KOPT-K1 (cell line): Measurements from ENCODE around the gene C1S.
"Not testable (repeated sequence)": the region's sequence is repeated elsewhere in the genome, so short reads cannot be mapped to it uniquely, and the experiment has no call there.

Source experiments
- H3K27ac ChIP-seq: fragments of 200-600 bp; sonication (generic); 2 replicates; pipeline ENCODE4 v1.5.1; 2016; ENCODE audit warnings: antibody characterized with exemption, mild to moderate bottlenecking, low read depth, low read length; ENCODE audit not compliant: poor library complexity, severe bottlenecking
- H3K36me3 ChIP-seq: fragments of 200-600 bp; sonication (generic); 2 replicates; pipeline ENCODE4 v1.5.1; 2017; ENCODE audit warnings: antibody characterized with exemption, mild to moderate bottlenecking, low read length, moderate library complexity; ENCODE audit not compliant: insufficient read depth
- H3K9me3 ChIP-seq: fragments of 200-600 bp; sonication (generic); 2 replicates; pipeline ENCODE4 v1.5.1; 2017; ENCODE audit warnings: antibody characterized with exemption, low read length, mild to moderate bottlenecking; ENCODE audit not compliant: insufficient read depth, poor library complexity, severe bottlenecking

C1S gene

GRCh38 chr12:7060353-7060954, at the start of gene C1S:
TSS of gene C1S (plus strand) at chr12:7060718. CDS start at chr12:7061913, 1,195 bp downstream.
- Histone ChIP-seq H3K36me3 (no peaks in the 10 kb centered on the region), H3K27ac (no peak within 1 kb of the TSS), H3K9me3 (no peaks in the 10 kb centered on the region)

DNA sequence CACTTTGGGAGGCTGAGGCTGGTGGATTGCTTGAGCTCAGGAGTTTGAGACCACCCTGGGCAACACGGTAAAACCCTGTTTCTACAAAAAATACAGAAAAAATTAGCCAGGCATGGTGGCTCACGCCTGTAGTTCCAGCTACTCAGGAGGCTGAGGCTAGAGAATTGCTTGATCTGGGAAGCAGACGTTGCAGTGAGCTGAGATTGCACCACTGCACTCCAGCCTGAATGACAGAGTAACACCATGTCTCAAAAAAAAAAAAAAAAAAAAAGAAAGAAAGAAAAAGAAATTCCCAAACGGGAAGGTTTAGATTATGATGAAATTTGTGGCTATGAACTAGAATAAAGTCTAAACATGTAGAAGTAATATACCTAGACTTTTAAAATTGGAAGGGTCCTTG, 49.1 kb upstream of the C1S start:
- not testable (repeated sequence) for H3K9me3 ChIP-seq, H3K27ac ChIP-seq
- peaks cover 74% of the 10 kb centered on the region for H3K36me3 ChIP-seq

GRCh38 chr12:7012024-7012607, 48.4 kb upstream of the C1S start:
- no peaks in the 10 kb centered on the region for H3K9me3 ChIP-seq
- H3K27ac ChIP-seq = no peak overlapping the region
- peaks cover 67% of the 10 kb centered on the region for H3K36me3 ChIP-seq

- no peak overlapping the region for H3K27ac ChIP-seq
- H3K9me3 ChIP-seq = no peaks in the 10 kb centered on the region
- peaks cover 58% of the 10 kb centered on the region for H3K36me3 ChIP-seq
Measured at GRCh38 chr12:7013101-7013500, 47.4 kb upstream of the C1S start.

DNA sequence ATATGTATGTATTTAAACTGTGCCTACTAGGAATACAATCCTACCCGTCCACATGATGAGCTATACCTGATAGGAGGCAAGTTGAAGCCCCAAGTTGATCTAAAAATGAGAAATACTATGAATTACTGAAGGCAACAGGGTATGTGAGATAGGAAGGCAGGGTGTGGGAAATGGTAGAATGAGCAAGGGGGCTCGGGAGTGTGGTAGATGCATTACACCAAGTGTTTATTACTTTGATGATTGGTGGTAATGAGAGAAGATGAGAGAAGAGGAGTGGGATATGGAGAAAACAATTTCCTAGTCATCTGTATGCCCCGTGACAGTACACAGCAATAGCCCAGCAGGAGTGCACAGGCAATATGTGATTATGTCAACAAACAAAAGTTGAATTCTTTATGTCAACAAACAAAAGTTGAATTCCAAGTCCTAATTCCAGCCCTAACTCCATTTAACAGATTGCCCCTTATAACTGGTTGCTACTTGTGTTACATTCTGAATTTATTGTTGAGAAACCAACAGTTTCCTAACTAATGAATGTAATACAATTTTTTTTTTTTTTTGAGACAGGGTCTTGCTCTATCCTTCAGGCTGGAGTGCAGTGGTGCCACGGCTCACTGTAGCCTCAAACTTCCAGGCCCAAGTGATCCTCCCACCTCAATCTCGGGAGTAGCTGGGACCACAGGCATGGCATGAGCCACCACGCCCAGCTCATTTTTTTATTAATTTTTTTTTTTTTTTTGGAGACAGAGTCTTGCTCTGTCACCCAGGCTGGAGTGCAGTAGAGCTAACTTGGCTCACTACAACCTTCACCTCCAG, 44.8 kb upstream of the C1S start:
- no peak overlapping the region for H3K27ac ChIP-seq
- H3K9me3 ChIP-seq = no peaks in the 10 kb centered on the region
- peaks cover 39% of the 10 kb centered on the region for H3K36me3 ChIP-seq

DNA sequence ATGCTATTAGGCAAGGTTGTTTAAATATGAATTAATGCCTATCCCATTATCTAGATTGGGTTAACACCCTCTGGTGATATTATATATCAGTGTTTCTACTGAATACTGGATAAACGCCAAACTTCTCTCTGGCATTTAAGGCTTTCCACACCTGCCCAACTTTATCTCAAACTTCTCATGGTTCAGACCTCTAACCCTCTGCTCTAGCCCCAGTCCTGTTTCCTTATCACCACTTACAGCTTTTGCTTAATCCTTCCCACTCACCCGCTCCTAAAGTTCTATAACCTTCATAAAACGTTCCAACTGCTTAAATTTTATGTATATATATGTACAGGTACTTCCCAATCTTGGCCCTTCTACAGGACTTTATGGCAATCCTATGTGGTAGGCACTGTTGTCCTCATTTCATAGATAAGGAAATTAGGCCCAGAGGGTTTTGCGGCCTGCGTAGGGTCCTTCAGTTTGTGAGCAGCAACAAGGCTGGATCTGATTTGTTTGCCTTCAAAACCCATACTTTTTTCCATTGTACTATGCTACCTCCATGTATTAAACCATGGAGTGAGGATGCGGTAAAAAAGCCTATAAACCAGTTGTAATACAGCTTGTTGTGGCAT, 43.5 kb upstream of the C1S start:
- no peaks in the 10 kb centered on the region for H3K9me3 ChIP-seq
- H3K27ac ChIP-seq = no peak overlapping the region
- H3K36me3 ChIP-seq = peaks cover 35% of the 10 kb centered on the region

GRCh38 chr12:7017870-7018349, 42.6 kb upstream of the C1S start:
- Histone ChIP-seq H3K27ac (peak overlapping the region; percentile 74), H3K36me3 (peaks cover 26% of the 10 kb centered on the region), H3K9me3 (no peaks in the 10 kb centered on the region)

DNA sequence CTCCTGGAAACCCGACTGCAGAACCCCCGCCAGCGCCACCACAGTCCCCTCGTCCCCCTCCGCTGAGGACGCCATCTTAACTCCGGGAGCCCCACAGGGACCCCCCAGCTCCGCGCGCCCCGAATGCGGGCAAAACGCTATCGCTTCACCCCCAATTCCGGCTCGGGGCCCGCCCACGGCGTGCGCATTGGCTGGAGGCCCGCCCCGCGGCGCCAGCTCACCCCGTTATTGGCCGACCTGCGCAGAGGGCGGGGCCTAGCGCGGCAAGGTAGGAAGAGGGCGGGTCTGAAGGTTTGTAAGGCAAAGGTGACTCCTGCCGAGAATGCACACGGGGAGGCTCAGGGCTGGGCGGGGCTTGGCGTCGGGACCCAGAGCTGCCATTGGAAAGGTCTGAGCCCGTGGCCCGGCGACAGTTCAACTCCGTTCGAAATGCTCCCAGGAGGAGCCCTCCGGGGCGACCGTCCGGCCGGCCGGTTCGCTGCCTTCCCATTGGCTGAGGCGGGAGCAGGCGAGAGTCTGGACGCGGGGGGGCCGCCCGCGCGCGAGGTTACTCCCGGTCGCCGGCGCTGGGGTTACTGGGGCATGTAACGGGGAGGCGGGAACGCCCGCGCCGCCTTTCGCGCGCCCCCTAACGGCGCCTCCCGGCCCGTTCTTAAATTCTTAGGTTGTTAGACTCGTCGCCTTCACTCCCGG, 42.0 kb upstream of the C1S start, which contains the start of gene LPCAT3:
LPCAT3 (minus strand) TSS at position 127 of the 693 bp plus-strand sequence; CDS start at position 75, 52 bp downstream.
- peak within 1 kb of the TSS; percentile 74 for H3K27ac ChIP-seq
- no peaks in the 10 kb centered on the region for H3K9me3 ChIP-seq

DNA sequence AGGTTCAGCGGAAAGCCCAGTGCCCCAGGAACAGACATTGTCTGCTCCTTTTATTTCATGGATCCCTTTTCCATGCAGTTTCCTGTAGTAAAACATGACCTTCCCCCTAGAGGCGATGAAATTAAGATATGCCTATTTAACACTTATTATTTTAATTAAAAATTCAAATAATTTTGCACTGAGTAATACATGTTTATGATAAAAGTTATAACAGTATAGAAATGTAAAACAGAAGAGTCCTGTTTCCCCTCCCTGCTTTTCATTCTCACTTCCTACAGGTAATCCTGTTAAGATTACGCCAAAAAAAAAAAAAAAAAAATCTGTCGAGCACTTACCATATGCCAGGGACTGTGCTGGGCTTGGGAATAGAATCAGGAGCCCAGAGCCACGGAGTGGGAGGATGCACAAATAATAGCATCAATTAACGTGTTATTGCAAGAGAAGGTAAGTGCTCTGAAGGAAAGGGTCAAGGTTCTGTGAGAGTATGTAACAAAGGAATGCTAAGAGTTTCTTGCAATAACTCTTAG, 41.4 kb upstream of the C1S start:
- Histone ChIP-seq H3K36me3 (peaks cover 16% of the 10 kb centered on the region), H3K27ac (peak overlapping the region; percentile 74), H3K9me3 (no peaks in the 10 kb centered on the region)

More for the DNA sequence above, 42.0 kb upstream of the C1S start, which contains the start of gene LPCAT3:
- H3K36me3 ChIP-seq = peaks cover 21% of the 10 kb centered on the region

GRCh38 chr12:7021956-7022355, 38.6 kb upstream of the C1S start:
- Histone ChIP-seq H3K27ac (no peak overlapping the region), H3K9me3 (no peaks in the 10 kb centered on the region), H3K36me3 (no peaks in the 10 kb centered on the region)

GRCh38 chr12:7023114-7023513, 37.4 kb upstream of the C1S start:
- Histone ChIP-seq H3K9me3 (no peaks in the 10 kb centered on the region), H3K36me3 (no peaks in the 10 kb centered on the region), H3K27ac (no peak overlapping the region)

GRCh38 chr12:7026854-7027253, 33.7 kb upstream of the C1S start:
- H3K27ac ChIP-seq = no peak overlapping the region

DNA sequence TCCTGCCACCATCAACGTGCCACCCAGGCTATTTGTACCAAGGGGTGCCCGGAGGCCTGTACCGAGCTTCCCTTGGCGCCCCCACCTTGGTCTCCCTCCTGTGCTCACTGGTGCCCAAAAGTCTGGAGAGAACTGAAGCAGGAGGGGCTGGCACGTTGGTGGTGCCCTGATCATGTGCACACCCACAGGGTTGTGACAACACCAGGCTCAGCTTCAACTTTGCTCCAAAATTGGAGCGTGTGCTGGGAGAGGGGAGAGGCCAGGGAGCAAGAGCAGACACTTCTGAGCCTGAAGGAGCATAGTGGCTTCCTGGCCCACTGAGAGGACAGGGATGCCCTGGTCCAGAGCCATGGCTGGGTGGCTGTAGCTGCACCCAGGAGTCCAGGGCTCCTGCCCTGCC, 29.2 kb upstream of the C1S start:
- no peaks in the 10 kb centered on the region for H3K9me3 ChIP-seq
- no peaks in the 10 kb centered on the region for H3K36me3 ChIP-seq
- H3K27ac ChIP-seq = no peak overlapping the region

More at GRCh38 chr12:7026854-7027253, 33.7 kb upstream of the C1S start:
- H3K9me3 ChIP-seq = no peaks in the 10 kb centered on the region
- no peaks in the 10 kb centered on the region for H3K36me3 ChIP-seq

GRCh38 chr12:7032990-7033389, 27.5 kb upstream of the C1S start:
- Histone ChIP-seq H3K9me3 (no peaks in the 10 kb centered on the region), H3K27ac (no peak overlapping the region), H3K36me3 (no peaks in the 10 kb centered on the region)
